HEK293 (cell line): ENCODE data around the gene GPM6B.

ENCODE experiments used
- ATF2 ChIP-seq: fragments of 450-650 bp; formaldehyde crosslinking; IDR thresholded peaks from 2 replicates; pipeline ENCODE4 v1.5.1; 2016; ENCODE audit warnings: missing biosample characterization, missing genetic modification characterization, low read depth
- CTCF ChIP-seq: fragments of 450-650 bp; formaldehyde crosslinking; IDR thresholded peaks from 2 replicates; pipeline ENCODE4 v1.5.1; 2016; ENCODE audit warnings: missing biosample characterization, missing genetic modification characterization
- ELK4 ChIP-seq: IDR thresholded peaks from 2 replicates; pipeline ENCODE4 v1.6.1; 2011; ENCODE audit warnings: mild to moderate bottlenecking, low read depth, low read length, borderline replicate concordance
- GLIS1 ChIP-seq: fragments of 450-650 bp; formaldehyde crosslinking; IDR thresholded peaks from 2 replicates; pipeline ENCODE4 v1.5.1; 2016; ENCODE audit warnings: missing biosample characterization, missing genetic modification characterization
- INSM2 ChIP-seq: fragments of 450-650 bp; formaldehyde crosslinking; IDR thresholded peaks from 2 replicates; pipeline ENCODE4 v1.5.1; 2016; ENCODE audit warnings: missing biosample characterization, missing genetic modification characterization
- KLF16 ChIP-seq: fragments of 450-650 bp; formaldehyde crosslinking; IDR thresholded peaks from 2 replicates; pipeline ENCODE4 v1.5.1; 2017; ENCODE audit warnings: missing biosample characterization, missing genetic modification characterization
- PBX3 ChIP-seq: sonication (generic); formaldehyde crosslinking; IDR thresholded peaks from 2 replicates; pipeline ENCODE4 v1.8.1; 2022; ENCODE audit warnings: mild to moderate bottlenecking, moderate library complexity, missing genetic modification reagents
- ZBTB10 ChIP-seq: fragments of 450-650 bp; formaldehyde crosslinking; IDR thresholded peaks from 2 replicates; pipeline ENCODE4 v1.5.1; 2016; ENCODE audit warnings: missing biosample characterization, missing genetic modification characterization
- ZNF121 ChIP-seq: fragments of 450-650 bp; formaldehyde crosslinking; IDR thresholded peaks from 2 replicates; pipeline ENCODE4 v1.5.1; 2016; ENCODE audit warnings: missing biosample characterization, missing genetic modification characterization
- ZNF211 ChIP-seq: fragments of 450-650 bp; formaldehyde crosslinking; IDR thresholded peaks from 2 replicates; pipeline ENCODE4 v1.5.1; 2016; ENCODE audit warnings: low read depth, missing biosample characterization, missing genetic modification characterization
- ZNF221 ChIP-seq: fragments of 450-650 bp; formaldehyde crosslinking; IDR thresholded peaks from 2 replicates; pipeline ENCODE4 v1.5.1; 2017; ENCODE audit warnings: missing biosample characterization, missing genetic modification characterization, borderline replicate concordance
- ZNF223 ChIP-seq: fragments of 450-650 bp; formaldehyde crosslinking; IDR thresholded peaks from 2 replicates; pipeline ENCODE4 v1.5.1; 2016; ENCODE audit warnings: missing biosample characterization, missing genetic modification characterization
- ZNF23 ChIP-seq: fragments of 450-650 bp; formaldehyde crosslinking; IDR thresholded peaks from 2 replicates; pipeline ENCODE4 v1.5.1; 2016; ENCODE audit warnings: missing biosample characterization, missing genetic modification characterization, borderline replicate concordance
- ZNF302 ChIP-seq: fragments of 450-650 bp; formaldehyde crosslinking; IDR thresholded peaks from 2 replicates; pipeline ENCODE4 v1.5.1; 2016; ENCODE audit warnings: missing biosample characterization, missing genetic modification characterization, low read depth
- ZNF341 ChIP-seq: fragments of 450-650 bp; formaldehyde crosslinking; IDR thresholded peaks from 2 replicates; pipeline ENCODE4; 2016; ENCODE audit warnings: low read depth, missing biosample characterization, missing genetic modification characterization
- ZNF37A ChIP-seq: fragments of 450-650 bp; IDR thresholded peaks from 2 replicates; pipeline ENCODE4 v1.5.1; 2018; ENCODE audit warnings: missing biosample characterization, missing genetic modification characterization
- ZNF518A ChIP-seq: fragments of 450-650 bp; formaldehyde crosslinking; conservative IDR thresholded peaks from 2 replicates; pipeline ENCODE4 v1.5.1; 2016; ENCODE audit warnings: low read depth, missing biosample characterization, missing genetic modification characterization
- ZNF560 ChIP-seq: fragments of 450-650 bp; formaldehyde crosslinking; IDR thresholded peaks from 2 replicates; pipeline ENCODE4 v1.5.1; 2017; ENCODE audit warnings: missing biosample characterization, missing genetic modification characterization, borderline replicate concordance
- ZNF571 ChIP-seq: fragments of 450-650 bp; formaldehyde crosslinking; IDR thresholded peaks from 2 replicates; pipeline ENCODE4 v1.5.0; 2017; ENCODE audit warnings: missing biosample characterization, missing genetic modification characterization
- ZNF600 ChIP-seq: fragments of 450-650 bp; formaldehyde crosslinking; IDR thresholded peaks from 2 replicates; pipeline ENCODE4 v1.5.1; 2016; ENCODE audit warnings: missing biosample characterization, missing genetic modification characterization
- ZNF747 ChIP-seq: fragments of 450-650 bp; formaldehyde crosslinking; IDR thresholded peaks from 2 replicates; pipeline ENCODE4 v1.5.1; 2016; ENCODE audit warnings: missing biosample characterization, missing genetic modification characterization
- ZNF837 ChIP-seq: fragments of 450-650 bp; formaldehyde crosslinking; IDR thresholded peaks from 2 replicates; pipeline ENCODE4 v1.5.1; 2016; ENCODE audit warnings: missing biosample characterization, missing genetic modification characterization
- ZNF843 ChIP-seq: fragments of 450-650 bp; formaldehyde crosslinking; IDR thresholded peaks from 2 replicates; pipeline ENCODE4 v1.5.1; 2016; ENCODE audit warnings: missing biosample characterization, missing genetic modification characterization

Gene GPM6B

GRCh38 chrX:13734278-13735172 is 82.4 kb downstream of the GPM6B start, which contains the start of the genes OFD1 and TRAPPC2 (continued):
- peak; percentile 65 for TF ChIP-seq ZBTB10 (tag by site-specific recombination)
- TF ChIP-seq ZNF223 (tag by site-specific recombination): 0 out of 2 replicates have a peak, but pooled peaks have one; percentile 46
- no peak for TF ChIP-seq ZNF560 (tag by site-specific recombination)
- no peak for TF ChIP-seq ZNF23 (tag by site-specific recombination)
- no peak for TF ChIP-seq ZNF837 (tag by site-specific recombination)
- no peak for TF ChIP-seq ATF2 (tag by site-specific recombination)
- TF ChIP-seq ZNF341 (tag by site-specific recombination): peak; percentile 97
- TF ChIP-seq ZNF121 (tag by site-specific recombination): 0 out of 2 replicates have a peak, but pooled peaks have one; percentile 39
- TF ChIP-seq PBX3 (CRISPR knock-in tag): 0 out of 2 replicates have a peak, but pooled peaks have one; percentile 30
- TF ChIP-seq GLIS1 (tag by site-specific recombination): no peak; the same call in 1 of the 2 replicates
- TF ChIP-seq KLF16 (tag by site-specific recombination): 0 out of 2 replicates have a peak, but pooled peaks have one; percentile 35
- peak; percentile 62; the same call in 1 of the 2 replicates for TF ChIP-seq ZNF518A (tag by site-specific recombination)
- peak; percentile 96 for TF ChIP-seq ELK4
- no peak for TF ChIP-seq ZNF571 (tag by site-specific recombination)
- TF ChIP-seq ZNF302 (tag by site-specific recombination): no peak
- no peak; the same call in 1 of the 2 replicates for TF ChIP-seq CTCF
- no peak for TF ChIP-seq ZNF37A (tag by site-specific recombination)
- peak; percentile 47 for TF ChIP-seq ZNF843 (tag by site-specific recombination)
- no peak for TF ChIP-seq ZNF747 (tag by site-specific recombination)
- TF ChIP-seq ZNF211 (tag by site-specific recombination): no peak
- peak; percentile 95 for TF ChIP-seq ZNF600 (tag by site-specific recombination)
- no peak for TF ChIP-seq ZNF221 (tag by site-specific recombination)
- peak; percentile 17; the same call in 1 of the 2 replicates for TF ChIP-seq INSM2 (tag by site-specific recombination)
